HL-60 (cell line): ENCODE results near the gene EIF4G3.
"Not testable (repeated sequence)": the region's sequence is repeated elsewhere in the genome, so short reads cannot be mapped to it uniquely, and the experiment has no call there.

ENCODE experiments used
- DNase-seq, 2 experiments: peaks; one replicate each; pipeline ENCODE4 v3.0.0-alpha.2; 2010 to 2020; ENCODE audit warnings: low read depth in 1 of 2, low spot score in 1 of 2
- H3K27ac ChIP-seq: fragments of 250-450 bp; sonication (Bioruptor Pico); replicated peaks from 2 replicates; pipeline ENCODE4 v1.5.1; 2020; ENCODE audit warnings: mild to moderate bottlenecking, moderate library complexity
- H3K27me3 ChIP-seq: fragments of 250-450 bp; sonication (Bioruptor Pico); 2 replicates; pipeline ENCODE4 v1.5.1; 2021; ENCODE audit warnings: mild to moderate bottlenecking, moderate library complexity; ENCODE audit not compliant: insufficient read depth, poor library complexity, severe bottlenecking
- H3K4me3 ChIP-seq: replicated peaks from 2 replicates; pipeline ENCODE4 v1.5.1; 2011; ENCODE audit warnings: mild to moderate bottlenecking, control low read depth, low read length; ENCODE audit not compliant: insufficient read depth
- CTCF ChIP-seq: IDR thresholded peaks from one replicate; pipeline ENCODE4 v1.5.1; 2011; ENCODE audit warnings: low read length, control low read depth, inconsistent platforms; ENCODE audit not compliant: insufficient read depth
- GABPA ChIP-seq: IDR thresholded peaks from 2 replicates; pipeline ENCODE4 v1.6.1; 2012; ENCODE audit warnings: low read depth
- POLR2AphosphoS5 ChIP-seq: IDR thresholded peaks from 2 replicates; pipeline ENCODE4 v1.6.1; 2012; ENCODE audit warnings: low read depth
- REST ChIP-seq: IDR thresholded peaks from 2 replicates; pipeline ENCODE4 v1.6.1; 2012; ENCODE audit warnings: low read depth; ENCODE audit not compliant: insufficient replicate concordance
- SPI1 ChIP-seq: IDR thresholded peaks from 2 replicates; pipeline ENCODE4 v1.6.1; 2012; ENCODE audit warnings: low read depth, mild to moderate bottlenecking, borderline replicate concordance

EIF4G3 gene

GRCh38 chr1:21028520-21029145 is 148.1 kb downstream of the EIF4G3 start:
- no peaks in the 10 kb centered on the region for H3K27me3 ChIP-seq
- no peak for TF ChIP-seq CTCF
- no peak for TF ChIP-seq GABPA
- TF ChIP-seq POLR2AphosphoS5, result no peak
- TF ChIP-seq REST, result no peak
- no peak for TF ChIP-seq SPI1
- no peak overlapping the region for H3K27ac ChIP-seq
- no peak overlapping the region for H3K4me3 ChIP-seq
- no peak for DNase-seq

- TF ChIP-seq GABPA, result no peak
- no peak for TF ChIP-seq REST
- no peak for TF ChIP-seq CTCF
- no peak for TF ChIP-seq POLR2AphosphoS5
- no peaks in the 10 kb centered on the region for H3K27me3 ChIP-seq
- H3K4me3 ChIP-seq, result no peak overlapping the region
- H3K27ac ChIP-seq, result no peak overlapping the region
- no peak for DNase-seq
Measured at GRCh38 chr1:21027805-21028204, 148.9 kb downstream of the EIF4G3 start.

- no peak for DNase-seq
- H3K4me3 ChIP-seq, result no peak overlapping the region
- H3K27ac ChIP-seq, result no peak overlapping the region
- H3K27me3 ChIP-seq, result no peaks in the 10 kb centered on the region
- no peak for TF ChIP-seq REST
- TF ChIP-seq SPI1, result no peak
Measured at GRCh38 chr1:21024918-21025317, 151.8 kb downstream of the EIF4G3 start.

GRCh38 chr1:21024136-21024896 is 152.4 kb downstream of the EIF4G3 start:
- not testable (repeated sequence) for DNase-seq, H3K27ac ChIP-seq, H3K27me3 ChIP-seq, H3K4me3 ChIP-seq
